NCI-H82 (cell line): Measurements from ENCODE around the gene ACOT8.

Source experiments
- DNase-seq: peaks from one replicate; lab custom pipeline; 2025; lab: John Stamatoyannopoulos, UW

Gene ACOT8

DNA sequence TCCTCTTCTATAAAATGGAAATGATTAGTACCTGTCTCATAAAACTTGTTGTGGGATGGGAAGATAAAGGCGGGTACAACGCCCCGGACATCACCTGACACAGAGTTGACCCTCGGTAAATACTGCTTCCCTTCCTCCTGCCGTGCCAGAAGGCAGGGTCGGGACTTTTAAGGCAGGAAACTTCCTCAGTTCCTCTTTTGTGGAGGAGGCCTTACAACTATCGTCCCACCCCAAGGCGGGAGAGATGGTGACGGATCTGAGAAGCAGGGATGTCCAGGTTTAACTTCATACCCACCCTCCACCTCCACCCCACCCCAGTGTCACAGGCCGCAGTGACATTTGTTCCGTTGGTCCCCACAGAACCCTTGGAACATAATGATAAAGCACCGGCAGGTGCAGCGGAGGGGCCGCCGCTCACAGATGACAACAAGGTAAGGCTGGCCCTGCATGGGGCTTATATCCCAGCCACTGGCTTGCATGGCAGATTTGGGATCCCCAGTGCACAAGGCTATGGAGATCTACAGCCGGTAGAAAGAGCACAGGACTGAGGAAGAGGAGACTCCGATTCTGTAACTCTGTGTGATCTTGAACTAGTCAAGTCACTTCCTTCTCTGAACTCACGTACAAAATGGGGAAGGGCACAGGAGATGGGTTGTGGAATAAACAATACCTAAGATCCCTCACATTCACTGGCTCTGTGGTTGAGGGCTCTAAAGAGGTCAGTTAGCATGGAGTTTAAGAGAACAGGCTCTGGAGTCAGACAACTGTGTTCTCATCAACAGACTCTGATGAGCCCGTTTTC is 64.7 kb downstream of the ACOT8 start:
- DNase-seq = no peak
